GM23338 (cell line): Measurements from ENCODE around the gene RNLS. TPM values are rescaled to one million over a fixed set of nuclear protein-coding genes. Genes with fewer than 3 reads are reported as not detected.

ENCODE experiments used
- ATAC-seq: fragments of 200-7000 bp; cut with Tn5 transposase; 3 replicates; pipeline ENCODE4 v1.9.1; 2020
- DNase-seq: peaks from one replicate; pipeline ENCODE4 v3.0.0-alpha.2; 2015; ENCODE audit warnings: low spot score
- H2AFZ ChIP-seq: fragments of 200-600 bp; sonication (generic); 2 replicates; pipeline ENCODE4 v1.8.0; 2016; ENCODE audit warnings: antibody characterized with exemption, mild to moderate bottlenecking, moderate library complexity
- H3F3A ChIP-seq: fragments of 200-600 bp; sonication (generic); replicated peaks from 2 replicates; pipeline ENCODE4 v1.8.0; 2017; ENCODE audit warnings: antibody characterized with exemption, mixed run types, low read depth
- H3K27ac ChIP-seq: fragments of 200-600 bp; sonication (generic); 2 replicates; pipeline ENCODE4 v1.6.1; 2016; ENCODE audit warnings: low read depth
- H3K27me3 ChIP-seq: fragments of 200-600 bp; sonication (generic); 2 replicates; pipeline ENCODE4 v1.8.0; 2016; ENCODE audit warnings: mild to moderate bottlenecking, mixed run types, moderate library complexity; ENCODE audit not compliant: insufficient read depth
- H3K36me3 ChIP-seq: fragments of 200-600 bp; sonication (generic); 2 replicates; pipeline ENCODE4 v1.8.0; 2016; ENCODE audit warnings: mild to moderate bottlenecking; ENCODE audit not compliant: insufficient read depth
- H3K4me1 ChIP-seq: fragments of 200-600 bp; sonication (generic); 2 replicates; pipeline ENCODE4 v1.8.0; 2016; ENCODE audit warnings: mild to moderate bottlenecking, moderate library complexity; ENCODE audit not compliant: insufficient read depth
- H3K4me2 ChIP-seq: fragments of 200-600 bp; sonication (generic); 2 replicates; pipeline ENCODE4 v1.7.1; 2017; ENCODE audit warnings: mixed run types
- H3K4me3 ChIP-seq: fragments of 200-600 bp; sonication (generic); 2 replicates; pipeline ENCODE4 v1.6.1; 2016; ENCODE audit warnings: mixed run types
- H3K79me2 ChIP-seq: fragments of 200-600 bp; sonication (generic); replicated peaks from 2 replicates; pipeline ENCODE4 v1.8.0; 2017; ENCODE audit warnings: mild to moderate bottlenecking; ENCODE audit not compliant: insufficient read depth
- H3K9me2 ChIP-seq: fragments of 200-600 bp; sonication (generic); 2 replicates; pipeline ENCODE4 v1.8.0; 2017; ENCODE audit not compliant: insufficient read depth
- H4K20me1 ChIP-seq: fragments of 200-600 bp; sonication (generic); replicated peaks from 2 replicates; pipeline ENCODE4 v1.8.0; 2017; ENCODE audit warnings: mild to moderate bottlenecking; ENCODE audit not compliant: insufficient read depth
- H3K27ac Mint-ChIP-seq: 2 replicates; pipeline ENCODE4 v1.8.0; 2020; ENCODE audit warnings: inconsistent platforms, mild to moderate bottlenecking, moderate library complexity, mixed read lengths
- H3K27me3 Mint-ChIP-seq: 3 replicates; pipeline ENCODE4 v1.8.0; 2022; ENCODE audit warnings: low read depth, mild to moderate bottlenecking, moderate library complexity, mixed read lengths, inconsistent platforms; ENCODE audit not compliant: insufficient read depth, poor library complexity
- H3K36me3 Mint-ChIP-seq: 3 replicates; pipeline ENCODE4 v1.8.0; 2021; ENCODE audit warnings: low read depth, mild to moderate bottlenecking, inconsistent platforms, moderate library complexity, mixed read lengths
- H3K4me1 Mint-ChIP-seq: 3 replicates; pipeline ENCODE4 v1.8.0; 2020; ENCODE audit warnings: mild to moderate bottlenecking, inconsistent platforms, mixed read lengths
- H3K4me3 Mint-ChIP-seq: 3 replicates; pipeline ENCODE4 v1.8.0; 2021; ENCODE audit warnings: moderate library complexity, mild to moderate bottlenecking, inconsistent platforms, mixed read lengths
- H3K9me3 Mint-ChIP-seq: 3 replicates; pipeline ENCODE4 v1.8.0; 2020; ENCODE audit warnings: moderate library complexity, mild to moderate bottlenecking, inconsistent platforms, mixed read lengths
- EZH2phosphoT487 ChIP-seq: fragments of 200-600 bp; sonication (generic); IDR thresholded peaks from one replicate; pipeline ENCODE4 v1.8.1; 2018; ENCODE audit warnings: antibody characterized with exemption; ENCODE audit not compliant: unreplicated experiment
- NANOG ChIP-seq: IDR thresholded peaks from 2 replicates; pipeline ENCODE4 v1.6.1; 2016; ENCODE audit warnings: antibody characterized with exemption, borderline replicate concordance
- POLR2AphosphoS5 ChIP-seq: IDR thresholded peaks from 2 replicates; pipeline ENCODE4 v1.6.1; 2016; ENCODE audit warnings: antibody characterized with exemption, low read depth
- REST ChIP-seq: IDR thresholded peaks from one replicate; pipeline ENCODE4 v1.6.1; 2018; ENCODE audit warnings: antibody characterized with exemption; ENCODE audit not compliant: unreplicated experiment
- STAT1 ChIP-seq: IDR thresholded peaks from one replicate; pipeline ENCODE4 v1.6.1; 2016; ENCODE audit warnings: antibody characterized with exemption; ENCODE audit not compliant: unreplicated experiment
- ZNF114 ChIP-seq: fragments of 250-450 bp; sonication (Bioruptor Pico); IDR thresholded peaks from 2 replicates; pipeline ENCODE4 v1.5.0; 2020; ENCODE audit warnings: mild to moderate bottlenecking, moderate library complexity
- ZNF331 ChIP-seq: fragments of 250-450 bp; sonication (Bioruptor Pico); IDR thresholded peaks from 2 replicates; pipeline ENCODE4 v1.5.0; 2020; ENCODE audit warnings: low read depth, mild to moderate bottlenecking, moderate library complexity
- polyA plus RNA-seq: library from polyadenylated mRNA; unstranded; fragments of >200 nt; fragmentation: Nextera tagmentation; extraction: Ambion mirVana; gene quantifications from 2 replicates; pipeline ENCODE4 v1.2.1, GENCODE V29; 2016
- total RNA-seq: library from RNA; depleted of rRNA; stranded (reverse); fragments of >200 nt; shearing (Covaris generic); gene quantifications from 2 replicates; pipeline ENCODE4 v1.2.3, GENCODE V29; 2014
- TF ChIP-seq, protein P1 (sequence below), 2 experiments: fragments of 200-600 bp in 1 of 2; sonication (generic) in 1 of 2; conservative IDR thresholded peaks; 2 replicates each; pipeline versions ENCODE4 v1.5.1 to v1.6.1; 2016 to 2017; ENCODE audit warnings: antibody characterized with exemption in 2 of 2, low read depth in 2 of 2, mild to moderate bottlenecking in 2 of 2, moderate library complexity in 1 of 2

The RNLS gene
- total and polyA plus RNA-seq, 2 experiments from 2014 or later, result 8.8 to 15.2 TPM

GRCh38 chr10:88461426-88461825 lies 121.7 kb downstream of the RNLS start (continued):
- no peak for TF ChIP-seq EZH2phosphoT487
- TF ChIP-seq POLR2AphosphoS5, result no peak
- TF ChIP-seq ZNF114 (CRISPR knock-in tag), result no peak

DNA sequence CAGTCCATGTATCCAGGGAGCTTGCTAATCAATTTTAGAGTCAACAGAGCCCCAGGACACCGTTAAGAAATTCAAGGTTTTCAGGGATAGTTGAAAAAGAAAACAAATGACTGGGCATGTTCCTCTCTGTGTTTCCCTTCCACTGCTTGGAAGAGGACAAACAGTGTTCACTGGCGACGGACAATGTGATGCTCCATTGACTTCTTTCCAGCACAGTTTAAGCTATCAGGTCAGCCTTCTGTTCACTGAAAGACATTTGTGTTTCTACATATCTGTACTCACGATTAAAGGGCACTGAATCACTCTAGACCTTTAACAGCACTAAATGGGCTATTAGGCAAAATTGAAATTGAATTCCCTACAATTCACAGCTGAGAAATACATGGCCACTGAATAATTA lies 123.6 kb downstream of the RNLS start:
- no peak overlapping the region for H2AFZ ChIP-seq
- no peaks in the 10 kb centered on the region for H4K20me1 ChIP-seq
- H3K4me2 ChIP-seq, result no peak overlapping the region
- no peaks in the 10 kb centered on the region for H3K36me3 Mint-ChIP-seq
- no peaks in the 10 kb centered on the region for H3K9me2 ChIP-seq
- ATAC-seq (no peak), DNase-seq (no peak)
- H3F3A ChIP-seq, result no peaks in the 10 kb centered on the region
- no peaks in the 10 kb centered on the region for H3K4me1 ChIP-seq
- no peak overlapping the region for H3K27ac Mint-ChIP-seq
- H3K27me3 Mint-ChIP-seq, result no peaks in the 10 kb centered on the region
- no peaks in the 10 kb centered on the region for H3K4me1 Mint-ChIP-seq
- no peaks in the 10 kb centered on the region for H3K9me3 Mint-ChIP-seq
- H3K27ac ChIP-seq, result no peak overlapping the region
- H3K4me3 ChIP-seq, result no peak overlapping the region
- TF ChIP-seq STAT1 (no peak), NANOG (no peak), ZNF331 (CRISPR knock-in tag) (no peak), REST (no peak), POLR2AphosphoS5 (no peak)
- TF ChIP-seq, protein P1, sequence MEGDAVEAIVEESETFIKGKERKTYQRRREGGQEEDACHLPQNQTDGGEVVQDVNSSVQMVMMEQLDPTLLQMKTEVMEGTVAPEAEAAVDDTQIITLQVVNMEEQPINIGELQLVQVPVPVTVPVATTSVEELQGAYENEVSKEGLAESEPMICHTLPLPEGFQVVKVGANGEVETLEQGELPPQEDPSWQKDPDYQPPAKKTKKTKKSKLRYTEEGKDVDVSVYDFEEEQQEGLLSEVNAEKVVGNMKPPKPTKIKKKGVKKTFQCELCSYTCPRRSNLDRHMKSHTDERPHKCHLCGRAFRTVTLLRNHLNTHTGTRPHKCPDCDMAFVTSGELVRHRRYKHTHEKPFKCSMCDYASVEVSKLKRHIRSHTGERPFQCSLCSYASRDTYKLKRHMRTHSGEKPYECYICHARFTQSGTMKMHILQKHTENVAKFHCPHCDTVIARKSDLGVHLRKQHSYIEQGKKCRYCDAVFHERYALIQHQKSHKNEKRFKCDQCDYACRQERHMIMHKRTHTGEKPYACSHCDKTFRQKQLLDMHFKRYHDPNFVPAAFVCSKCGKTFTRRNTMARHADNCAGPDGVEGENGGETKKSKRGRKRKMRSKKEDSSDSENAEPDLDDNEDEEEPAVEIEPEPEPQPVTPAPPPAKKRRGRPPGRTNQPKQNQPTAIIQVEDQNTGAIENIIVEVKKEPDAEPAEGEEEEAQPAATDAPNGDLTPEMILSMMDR (conservative IDR thresholded peaks at IDR 0.05; ENCODE audit: low read depth in 2 of 2), result no peak
- H3K36me3 ChIP-seq, result no peaks in the 10 kb centered on the region
- H3K79me2 ChIP-seq, result no peaks in the 10 kb centered on the region
- no peak overlapping the region for H3K4me3 Mint-ChIP-seq
- H3K27me3 ChIP-seq, result no peaks in the 10 kb centered on the region

GRCh38 chr10:88458209-88458608 lies 124.9 kb downstream of the RNLS start:
- no peak overlapping the region for H3K4me3 Mint-ChIP-seq
- no peaks in the 10 kb centered on the region for H3K27me3 Mint-ChIP-seq
- Histone ChIP-seq H4K20me1 (no peaks in the 10 kb centered on the region), H3K4me1 (no peaks in the 10 kb centered on the region), H3F3A (no peaks in the 10 kb centered on the region), H3K9me2 (no peaks in the 10 kb centered on the region; the same call in 1 of the 2 replicates), H3K36me3 (no peaks in the 10 kb centered on the region), H2AFZ (no peak overlapping the region), H3K4me2 (no peak overlapping the region), H3K4me3 (no peak overlapping the region), H3K27ac (no peak overlapping the region), H3K79me2 (no peaks in the 10 kb centered on the region), H3K27me3 (no peaks in the 10 kb centered on the region)
- no peak overlapping the region for H3K27ac Mint-ChIP-seq
- no peak for TF ChIP-seq STAT1
- no peak for TF ChIP-seq REST
- H3K4me1 Mint-ChIP-seq, result no peaks in the 10 kb centered on the region
- H3K36me3 Mint-ChIP-seq, result no peaks in the 10 kb centered on the region
- DNase-seq (no peak), ATAC-seq (no peak)
- no peaks in the 10 kb centered on the region for H3K9me3 Mint-ChIP-seq
